ENCODE data around the gene PDIA5.

The PDIA5 gene

GRCh38 chr3:123096731-123097130 is 29.9 kb downstream of the PDIA5 start:
- no peaks in the 10 kb centered on the region for H3K4me1 ChIP-seq (ENCODE audit: insufficient read depth, low read length, severe bottlenecking)
- H3K9me2 ChIP-seq (ENCODE audit: low read depth, low read length): no peaks in the 10 kb centered on the region
- no peak overlapping the region for H3K4me3 ChIP-seq (ENCODE audit: low read depth, low read length, poor library complexity, severe bottlenecking)
- H3K27ac ChIP-seq (ENCODE audit: low read depth, low read length, poor library complexity, severe bottlenecking): no peak overlapping the region
- H3K9me3 ChIP-seq (ENCODE audit: low read length): no peaks in the 10 kb centered on the region
- no peaks in the 10 kb centered on the region for H3K27me3 ChIP-seq (ENCODE audit: insufficient read depth, low read length)
- H3K9ac ChIP-seq (ENCODE audit: low read length): no peak overlapping the region
- H3K36me3 ChIP-seq (ENCODE audit: insufficient read depth, low read length): peaks cover 33% of the 10 kb centered on the region
- H3K79me2 ChIP-seq (ENCODE audit: insufficient read depth, low read length): no peaks in the 10 kb centered on the region
- H4K20me1 ChIP-seq (ENCODE audit: insufficient read depth, low read length): no peaks in the 10 kb centered on the region
- no peak overlapping the region for H3K4me2 ChIP-seq (ENCODE audit: low read length)
- no peak overlapping the region for H2AFZ ChIP-seq (ENCODE audit: low read length)
- H3F3A ChIP-seq (ENCODE audit: insufficient read depth, low read length): no peaks in the 10 kb centered on the region
- TF ChIP-seq CTCF (IDR thresholded peaks at IDR 0.05; ENCODE audit: low read length) (no peak), EZH2 (IDR thresholded peaks at IDR 0.05; ENCODE audit: borderline replicate concordance, low read length) (no peak)

GRCh38 chr3:123098426-123099330 is 31.9 kb downstream of the PDIA5 start:
- Histone ChIP-seq H3K79me2 (ENCODE audit: insufficient read depth, low read length) (no peaks in the 10 kb centered on the region), H2AFZ (ENCODE audit: low read length) (no peak overlapping the region), H3K4me3 (ENCODE audit: low read depth, low read length, poor library complexity, severe bottlenecking) (no peak overlapping the region), H3K27me3 (ENCODE audit: insufficient read depth, low read length) (no peaks in the 10 kb centered on the region), H4K20me1 (ENCODE audit: insufficient read depth, low read length) (no peaks in the 10 kb centered on the region), H3K9ac (ENCODE audit: low read length) (no peak overlapping the region), H3F3A (ENCODE audit: insufficient read depth, low read length) (no peaks in the 10 kb centered on the region), H3K27ac (ENCODE audit: low read depth, low read length, poor library complexity, severe bottlenecking) (no peak overlapping the region), H3K36me3 (ENCODE audit: insufficient read depth, low read length) (peaks cover 27% of the 10 kb centered on the region; the same call in 1 of the 2 replicates), H3K4me1 (ENCODE audit: insufficient read depth, low read length, severe bottlenecking) (no peaks in the 10 kb centered on the region), H3K9me2 (ENCODE audit: low read depth, low read length) (no peaks in the 10 kb centered on the region), H3K4me2 (ENCODE audit: low read length) (no peak overlapping the region), H3K9me3 (ENCODE audit: low read length) (no peaks in the 10 kb centered on the region)
- TF ChIP-seq EZH2 (IDR thresholded peaks at IDR 0.05; ENCODE audit: borderline replicate concordance, low read length) (no peak), CTCF (IDR thresholded peaks at IDR 0.05; ENCODE audit: low read length) (no peak)

- no peak overlapping the region for H3K9ac ChIP-seq (ENCODE audit: low read length)
- no peaks in the 10 kb centered on the region for H4K20me1 ChIP-seq (ENCODE audit: insufficient read depth, low read length)
- peaks cover 5% of the 10 kb centered on the region for H3K4me1 ChIP-seq (ENCODE audit: insufficient read depth, low read length, severe bottlenecking)
- H3K4me3 ChIP-seq (ENCODE audit: low read depth, low read length, poor library complexity, severe bottlenecking): no peak overlapping the region
- TF ChIP-seq CTCF (IDR thresholded peaks at IDR 0.05; ENCODE audit: low read length) (no peak), EZH2 (IDR thresholded peaks at IDR 0.05; ENCODE audit: borderline replicate concordance, low read length) (no peak)
- H3K27ac ChIP-seq (ENCODE audit: low read depth, low read length, poor library complexity, severe bottlenecking): no peak overlapping the region
- no peak overlapping the region for H3K4me2 ChIP-seq (ENCODE audit: low read length)
- no peaks in the 10 kb centered on the region for H3F3A ChIP-seq (ENCODE audit: insufficient read depth, low read length)
- no peaks in the 10 kb centered on the region for H3K9me2 ChIP-seq (ENCODE audit: low read depth, low read length)
- H3K27me3 ChIP-seq (ENCODE audit: insufficient read depth, low read length): no peaks in the 10 kb centered on the region
- H3K79me2 ChIP-seq (ENCODE audit: insufficient read depth, low read length): no peaks in the 10 kb centered on the region
- H2AFZ ChIP-seq (ENCODE audit: low read length): no peak overlapping the region
- H3K36me3 ChIP-seq (ENCODE audit: insufficient read depth, low read length): peaks cover 29% of the 10 kb centered on the region; the same call in 1 of the 2 replicates
- H3K9me3 ChIP-seq (ENCODE audit: low read length): no peaks in the 10 kb centered on the region
These were observed 32.7 kb downstream of the PDIA5 start for GRCh38 chr3:123099331-123100192.
